Body of pancreas (tissue), 4 donors: Measurements from ENCODE around the gene PTPRN2. TPM values are rescaled to one million over a fixed set of nuclear protein-coding genes. Genes with fewer than 3 reads are reported as not detected.

Source experiments
- ATAC-seq: fragments of 150-250 bp; one replicate; pipeline ENCODE4 v1.9.1; 2016
- DNase-seq, 4 donors: peaks; one replicate each; pipeline ENCODE4 v3.0.0-alpha.2; 2019
- H3K27ac ChIP-seq, 4 donors: fragments of 200-600 bp; sonication (generic); 1 replicate in 3 of 4; 2 replicates in 1 of 4; pipeline versions ENCODE4 v1.5.1 to v1.6.1; 2016 to 2019; ENCODE audit warnings: mild to moderate bottlenecking in 1 of 4, mixed read lengths in 1 of 4, moderate library complexity in 1 of 4
- H3K27me3 ChIP-seq, 2 donors: fragments of 200-600 bp; sonication (generic); one replicate each; pipeline ENCODE4 v1.6.0; 2016; ENCODE audit warnings: mild to moderate bottlenecking in 1 of 2
- H3K36me3 ChIP-seq, 2 donors: fragments of 200-600 bp; sonication (generic); replicated peaks in 1 of 2; 2 replicates each; pipeline ENCODE4 v1.5.1; 2016; ENCODE audit warnings: low read depth in 2 of 2; ENCODE audit not compliant: insufficient read depth in 1 of 2
- H3K4me1 ChIP-seq: fragments of 200-600 bp; sonication (generic); one replicate; pipeline ENCODE4 v1.6.0; 2016
- H3K4me3 ChIP-seq, 2 donors: fragments of 200-600 bp; sonication (generic); 1 replicate in 1 of 2; 2 replicates in 1 of 2; pipeline ENCODE4 v1.5.1; 2016 to 2019
- H3K9me3 ChIP-seq, 3 donors: fragments of 200-600 bp; sonication (generic); 1 replicate in 2 of 3; 2 replicates in 1 of 3; pipeline ENCODE4 v1.5.1; 2016
- CTCF ChIP-seq, 7 experiments: fragments of 450-650 bp in 4 of 7; fragments of 200-600 bp in 3 of 7; sonication (generic) in 3 of 7; IDR thresholded peaks; one replicate each; pipeline ENCODE4 v1.5.1; 2016 to 2019; ENCODE audit warnings: antibody characterized with exemption in 7 of 7
- POLR2A ChIP-seq, 3 donors: fragments of 450-650 bp; IDR thresholded peaks; one replicate each; pipeline ENCODE4 v1.6.1; 2016; ENCODE audit warnings: antibody characterized with exemption in 3 of 3, mild to moderate bottlenecking in 2 of 3
- WGBS, 2 donors: methylation state at CpG; one replicate each; pipeline ENCODE4 v1.1.5; 2017; 5-methylcytosine and 5-hydroxymethylcytosine counted together
- intact Hi-C: fragments of 100-400 bp; cut with DNase I; formaldehyde crosslinking; loops from one replicate; pipeline ENCODE4 v1.15.1; 2023
- total RNA-seq, 2 donors: library from RNA; depleted of rRNA; stranded (reverse); fragments of >200 nt; gene quantifications; one replicate each; pipeline ENCODE4 v1.1.0, GENCODE V29; 2016

Gene PTPRN2
- total RNA-seq, 2 donors from 2014 or later = 31.6 to 76.1 TPM

DNA sequence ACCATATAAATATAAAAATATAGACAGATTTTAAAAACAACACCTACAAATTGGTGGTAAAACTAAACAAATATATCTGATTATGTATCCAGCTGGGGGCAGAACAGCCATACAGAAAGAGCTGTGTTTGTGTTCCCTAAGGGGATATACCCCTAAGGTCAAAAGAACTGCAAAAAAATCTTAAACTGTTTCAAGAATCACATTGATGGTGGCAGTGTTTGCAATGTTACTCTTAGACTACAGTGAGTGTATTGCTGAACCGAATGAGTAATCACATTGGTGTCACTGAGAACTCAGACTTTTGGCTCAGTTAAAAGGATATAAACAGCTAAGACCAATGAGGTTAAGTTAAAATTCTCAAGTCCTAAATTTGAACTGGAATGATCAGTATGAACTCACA is 27.1 kb upstream of the PTPRN2 start:
- intact Hi-C loops = no loop called here
- Histone ChIP-seq H3K4me1 (no peaks in the 10 kb centered on the region), H3K9me3 (no peaks in the 10 kb centered on the region), H3K27me3 (no peaks in the 10 kb centered on the region), H3K4me3 (no peak overlapping the region), H3K36me3 (no peaks in the 10 kb centered on the region), H3K27ac (no peak overlapping the region)
- ATAC-seq (no peak), DNase-seq (no peak)
- 60 to 69% methylated on average over 1 of the region's 1 CpG for WGBS, 2 donors
- TF ChIP-seq CTCF (IDR thresholded peaks at IDR 0.05) = no peak
- no peak for TF ChIP-seq POLR2A (IDR thresholded peaks at IDR 0.05)

- 98 to 100% methylated on average over 2 of the region's 2 CpGs for WGBS, 2 donors
- DNase-seq (no peak), ATAC-seq (no peak)
- intact Hi-C loops = no loop called here
- Histone ChIP-seq H3K36me3 (no peaks in the 10 kb centered on the region), H3K27me3 (no peaks in the 10 kb centered on the region), H3K4me1 (no peaks in the 10 kb centered on the region), H3K27ac (no peak overlapping the region), H3K9me3 (no peaks in the 10 kb centered on the region), H3K4me3 (no peak overlapping the region)
- TF ChIP-seq CTCF (IDR thresholded peaks at IDR 0.05) (no peak), POLR2A (IDR thresholded peaks at IDR 0.05) (no peak)
Observed at GRCh38 chr7:158613481-158613880, 25.9 kb upstream of the PTPRN2 start.

DNA sequence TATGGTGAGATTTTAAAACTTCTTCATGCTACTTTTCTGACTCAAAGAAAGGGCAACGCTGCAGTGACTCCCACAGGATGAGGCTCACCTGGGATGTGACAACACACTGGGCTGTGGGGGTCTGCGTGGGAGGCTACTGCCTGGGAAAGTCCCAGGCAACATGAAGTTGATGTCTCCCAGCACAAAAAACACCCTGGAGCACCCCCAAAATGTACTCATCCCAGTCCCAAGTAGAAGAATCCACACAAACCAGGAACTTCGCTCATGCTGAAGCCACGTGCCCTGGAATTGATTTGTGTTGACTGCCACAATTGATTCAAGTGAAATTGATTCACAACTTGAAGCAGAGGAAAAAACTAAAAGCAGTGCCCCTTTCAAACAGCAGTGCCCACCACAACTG is 24.9 kb upstream of the PTPRN2 start:
- Histone ChIP-seq H3K4me3 (no peak overlapping the region), H3K27me3 (no peaks in the 10 kb centered on the region), H3K36me3 (no peaks in the 10 kb centered on the region), H3K27ac (no peak overlapping the region), H3K4me1 (no peaks in the 10 kb centered on the region), H3K9me3 (no peaks in the 10 kb centered on the region)
- intact Hi-C loops = no loop called here
- no peak for DNase-seq
- whole genome bisulfite sequencing, 2 donors = 94 to 96% methylated on average over 4 of the region's 4 CpGs
- TF ChIP-seq CTCF (IDR thresholded peaks at IDR 0.05) = no peak
- no peak for TF ChIP-seq POLR2A (IDR thresholded peaks at IDR 0.05)
- ATAC-seq = no peak

GRCh38 chr7:158611541-158611940 is 23.9 kb upstream of the PTPRN2 start:
- 69 to 87% methylated on average over 8 of the region's 8 CpGs for WGBS, 2 donors
- no peaks in the 10 kb centered on the region for H3K4me1 ChIP-seq
- H3K27me3 ChIP-seq = no peaks in the 10 kb centered on the region
- DNase-seq = no peak
- no peaks in the 10 kb centered on the region for H3K9me3 ChIP-seq
- intact Hi-C loops = no loop called here
- TF ChIP-seq POLR2A (IDR thresholded peaks at IDR 0.05) (no peak), CTCF (IDR thresholded peaks at IDR 0.05) (no peak)
- H3K36me3 ChIP-seq = no peaks in the 10 kb centered on the region
- no peak for ATAC-seq
- H3K27ac ChIP-seq = no peak overlapping the region
- no peak overlapping the region for H3K4me3 ChIP-seq

GRCh38 chr7:158609313-158609974 is 21.8 kb upstream of the PTPRN2 start:
- TF ChIP-seq POLR2A (IDR thresholded peaks at IDR 0.05) = no peak
- no peak for TF ChIP-seq CTCF (IDR thresholded peaks at IDR 0.05)
- Histone ChIP-seq H3K4me3 (no peak overlapping the region), H3K27me3 (no peaks in the 10 kb centered on the region), H3K27ac (no peak overlapping the region), H3K4me1 (no peaks in the 10 kb centered on the region), H3K9me3 (no peaks in the 10 kb centered on the region), H3K36me3 (no peaks in the 10 kb centered on the region)
- intact Hi-C loops = no loop called here
- no peak for DNase-seq
- WGBS, 2 donors = 86 to 91% methylated on average over 6 to 7 of the region's 7 CpGs
- ATAC-seq = no peak
